SJCRH30 (cell line): Measurements from ENCODE around the gene TPSB2. TPM values are rescaled to one million over a fixed set of nuclear protein-coding genes. Genes with fewer than 3 reads are reported as not detected.
"Not testable (repeated sequence)": the region's sequence is repeated elsewhere in the genome, so short reads cannot be mapped to it uniquely, and the experiment has no call there.

Source experiments
- DNase-seq, 2 experiments: peaks; one replicate each; pipeline ENCODE4 v3.0.0-alpha.2; 2015 to 2020
- H3K27ac ChIP-seq: fragments of 250-450 bp; sonication (Bioruptor Pico); 2 replicates; pipeline ENCODE4 v1.5.1; 2020; ENCODE audit warnings: mild to moderate bottlenecking, moderate library complexity
- H3K27me3 ChIP-seq: fragments of 250-450 bp; sonication (Bioruptor Pico); 2 replicates; pipeline ENCODE4 v1.5.1; 2020; ENCODE audit warnings: mild to moderate bottlenecking, moderate library complexity
- H3K36me3 ChIP-seq: fragments of 250-450 bp; sonication (Bioruptor Pico); 2 replicates; pipeline ENCODE4 v1.5.1; 2020; ENCODE audit warnings: mild to moderate bottlenecking, moderate library complexity
- H3K4me1 ChIP-seq: fragments of 250-450 bp; sonication (Bioruptor Pico); 2 replicates; pipeline ENCODE4 v1.5.1; 2020; ENCODE audit warnings: mild to moderate bottlenecking, moderate library complexity
- H3K4me3 ChIP-seq: fragments of 250-450 bp; sonication (Bioruptor Pico); 2 replicates; pipeline ENCODE4 v1.5.1; 2020; ENCODE audit warnings: mild to moderate bottlenecking, moderate library complexity
- H3K9me3 ChIP-seq: fragments of 250-450 bp; sonication (Bioruptor Pico); replicated peaks from 2 replicates; pipeline ENCODE4 v1.5.1; 2020; ENCODE audit warnings: mild to moderate bottlenecking, moderate library complexity
- total RNA-seq: library from RNA; depleted of rRNA; stranded (reverse); fragments of >200 nt; shearing (Covaris generic); gene quantifications from 2 replicates; pipeline ENCODE4 v1.2.3, GENCODE V29; 2014

TPSB2 gene
- total RNA-seq, 1 experiment from 2014 or later, result not detected

DNA sequence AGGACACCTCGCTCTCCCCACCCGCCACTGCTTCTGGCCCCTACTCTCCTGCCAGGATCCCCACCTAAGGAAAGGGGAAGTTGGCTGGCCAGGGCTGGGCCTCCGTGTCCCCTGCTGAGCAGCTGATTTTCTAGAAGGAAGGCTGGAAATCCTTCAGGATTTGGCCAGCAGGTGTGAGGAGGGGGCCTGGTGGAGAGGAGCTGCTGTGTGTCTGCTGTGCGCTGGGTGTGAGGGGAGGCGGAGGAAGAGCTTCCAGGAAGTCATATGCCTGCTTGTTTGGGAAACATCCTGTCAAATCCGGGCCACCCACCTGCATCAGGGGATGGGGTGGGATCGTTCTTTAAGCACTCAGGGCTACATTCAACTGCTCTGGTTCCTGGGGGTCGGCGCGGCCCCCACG is 33.5 kb downstream of the TPSB2 start:
- H3K27me3 ChIP-seq, result no peaks in the 10 kb centered on the region
- H3K9me3 ChIP-seq, result no peaks in the 10 kb centered on the region
- H3K36me3 ChIP-seq, result no peaks in the 10 kb centered on the region
- H3K4me3 ChIP-seq, result no peak overlapping the region
- no peak overlapping the region for H3K27ac ChIP-seq
- DNase-seq, result no peak
- H3K4me1 ChIP-seq, result no peaks in the 10 kb centered on the region

DNA sequence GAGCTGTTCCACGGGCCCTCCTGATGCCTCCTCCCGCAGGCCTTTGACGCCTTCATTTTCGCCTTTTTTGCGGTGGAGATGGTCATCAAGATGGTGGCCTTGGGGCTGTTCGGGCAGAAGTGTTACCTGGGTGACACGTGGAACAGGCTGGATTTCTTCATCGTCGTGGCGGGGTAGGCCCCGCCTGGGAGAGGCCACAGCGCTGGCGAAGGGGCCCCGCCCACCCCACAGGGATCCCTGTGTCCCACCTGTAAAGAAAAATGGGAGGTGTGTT is 34.7 kb downstream of the TPSB2 start:
- Histone ChIP-seq H3K27me3 (no peaks in the 10 kb centered on the region), H3K27ac (no peak overlapping the region), H3K9me3 (no peaks in the 10 kb centered on the region), H3K4me3 (no peak overlapping the region), H3K4me1 (no peaks in the 10 kb centered on the region), H3K36me3 (no peaks in the 10 kb centered on the region)
- no peak for DNase-seq

DNA sequence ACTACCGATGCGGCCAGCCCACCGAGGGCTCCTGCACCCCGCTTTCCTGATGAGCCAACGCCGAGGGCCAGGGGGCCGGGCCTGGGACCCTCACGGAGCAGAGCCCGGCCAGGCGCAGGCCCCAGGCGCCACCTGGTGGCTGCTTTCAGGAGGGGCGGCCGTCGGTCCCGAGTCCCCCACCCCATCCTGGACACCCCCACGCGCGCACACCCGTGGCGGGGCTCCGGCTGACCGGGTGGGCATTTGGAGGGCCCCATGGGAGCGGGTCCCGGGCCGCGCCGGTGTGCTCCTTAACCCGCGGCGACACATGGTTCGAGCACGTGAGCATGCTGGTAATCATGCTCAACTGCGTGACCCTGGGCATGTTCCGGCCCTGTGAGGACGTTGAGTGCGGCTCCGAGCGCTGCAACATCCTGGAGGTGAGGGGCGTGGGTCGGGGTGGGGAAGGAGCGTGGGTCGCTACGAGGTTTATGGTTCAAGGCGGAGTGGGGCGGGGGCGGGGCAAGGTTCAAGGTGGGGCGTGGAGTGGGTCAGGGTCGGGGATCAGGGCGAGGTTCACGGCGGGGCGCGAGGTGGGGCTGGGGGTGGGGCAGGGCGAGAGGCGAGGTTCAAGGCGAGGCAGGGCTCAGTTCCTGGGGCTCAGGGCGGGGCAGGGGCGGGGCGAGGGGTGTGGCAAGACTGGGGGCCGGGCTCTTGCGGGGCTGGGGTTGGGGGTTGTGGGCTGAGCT is 35.2 kb downstream of the TPSB2 start:
- H3K4me1 ChIP-seq, result no peaks in the 10 kb centered on the region
- no peaks in the 10 kb centered on the region for H3K27me3 ChIP-seq
- DNase-seq, result peak in 1 of 2 experiments; percentile 50
- no peak overlapping the region for H3K27ac ChIP-seq
- H3K4me3 ChIP-seq, result no peak overlapping the region
- H3K36me3 ChIP-seq, result no peaks in the 10 kb centered on the region
- H3K9me3 ChIP-seq, result no peaks in the 10 kb centered on the region

DNA sequence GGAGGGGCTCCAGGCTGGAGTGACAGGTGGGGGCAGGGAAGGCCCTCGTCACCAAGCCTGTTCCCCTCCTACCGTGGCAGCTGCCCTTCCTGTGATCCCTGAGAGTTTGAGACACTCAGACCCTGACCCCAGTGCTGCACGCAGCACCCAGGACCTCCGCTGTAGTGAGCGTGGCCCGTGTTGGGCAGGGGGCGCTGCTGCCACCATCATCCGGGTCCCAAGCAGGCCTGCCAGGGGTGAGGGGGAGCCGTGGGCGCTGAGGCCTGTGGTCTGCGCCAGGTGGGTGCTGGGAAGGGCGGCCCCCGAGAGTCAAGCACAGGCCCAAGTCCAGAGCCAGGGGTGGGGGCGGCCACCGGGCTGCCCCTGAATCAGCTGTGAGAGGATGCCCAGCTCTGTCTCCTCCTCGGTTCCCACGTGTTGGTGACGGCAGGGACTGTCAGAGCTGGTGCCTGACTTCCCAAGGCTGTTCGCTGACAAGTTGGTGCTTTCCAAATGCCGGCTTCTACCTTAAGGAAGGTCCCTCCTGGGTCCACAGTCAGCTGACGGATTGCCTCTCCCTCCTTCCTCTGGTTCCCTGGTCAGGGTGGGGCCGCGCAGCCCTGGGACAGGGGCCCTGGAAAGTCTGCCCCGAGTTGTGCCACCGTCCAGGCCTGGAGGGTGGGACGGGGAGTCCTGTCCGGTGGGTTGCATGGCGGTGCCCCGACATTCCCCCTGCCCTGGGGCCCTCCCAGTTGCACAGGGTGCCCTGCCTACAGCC is 36.0 kb downstream of the TPSB2 start:
- Histone ChIP-seq H3K36me3 (no peaks in the 10 kb centered on the region), H3K27ac (no peak overlapping the region), H3K9me3 (no peaks in the 10 kb centered on the region), H3K27me3 (no peaks in the 10 kb centered on the region), H3K4me1 (no peaks in the 10 kb centered on the region), H3K4me3 (no peak overlapping the region)
- no peak for DNase-seq

DNA sequence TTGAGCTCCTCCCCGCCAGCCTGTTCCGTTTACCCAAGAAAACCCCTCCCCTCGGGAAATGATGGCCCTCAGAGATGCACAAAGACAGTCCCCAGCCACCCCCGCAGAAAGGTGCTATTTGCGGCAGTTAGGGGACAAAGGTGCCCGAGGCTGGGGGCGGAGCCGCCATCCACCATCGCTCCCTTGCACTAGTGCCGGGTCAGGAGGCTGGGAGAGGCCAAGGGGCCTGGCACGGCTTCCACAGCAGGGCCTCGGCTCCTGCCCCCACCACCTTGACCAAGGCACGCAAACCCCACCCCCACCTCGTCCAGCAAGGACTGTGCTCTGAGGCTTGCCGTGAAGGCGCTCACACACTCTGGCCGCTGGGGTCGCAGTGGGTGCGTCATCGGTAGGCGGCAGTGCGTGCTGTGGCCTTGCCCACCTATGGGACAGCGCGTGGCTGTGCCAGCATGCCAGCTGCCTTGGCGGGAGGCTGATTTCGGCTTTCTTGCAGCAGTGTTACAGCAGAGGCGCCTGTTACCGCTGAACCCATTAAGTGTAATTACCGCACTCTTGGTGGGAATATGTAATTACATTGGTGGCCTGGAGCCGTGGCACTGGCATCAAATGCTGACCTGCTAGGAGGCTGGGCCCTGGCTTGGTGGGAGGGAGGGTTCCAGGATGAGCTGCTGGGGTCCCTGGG is 36.7 kb downstream of the TPSB2 start:
- DNase-seq, result no peak
- Histone ChIP-seq H3K36me3 (no peaks in the 10 kb centered on the region), H3K4me1 (no peaks in the 10 kb centered on the region), H3K27ac (no peak overlapping the region), H3K4me3 (no peak overlapping the region), H3K27me3 (no peaks in the 10 kb centered on the region), H3K9me3 (no peaks in the 10 kb centered on the region)

DNA sequence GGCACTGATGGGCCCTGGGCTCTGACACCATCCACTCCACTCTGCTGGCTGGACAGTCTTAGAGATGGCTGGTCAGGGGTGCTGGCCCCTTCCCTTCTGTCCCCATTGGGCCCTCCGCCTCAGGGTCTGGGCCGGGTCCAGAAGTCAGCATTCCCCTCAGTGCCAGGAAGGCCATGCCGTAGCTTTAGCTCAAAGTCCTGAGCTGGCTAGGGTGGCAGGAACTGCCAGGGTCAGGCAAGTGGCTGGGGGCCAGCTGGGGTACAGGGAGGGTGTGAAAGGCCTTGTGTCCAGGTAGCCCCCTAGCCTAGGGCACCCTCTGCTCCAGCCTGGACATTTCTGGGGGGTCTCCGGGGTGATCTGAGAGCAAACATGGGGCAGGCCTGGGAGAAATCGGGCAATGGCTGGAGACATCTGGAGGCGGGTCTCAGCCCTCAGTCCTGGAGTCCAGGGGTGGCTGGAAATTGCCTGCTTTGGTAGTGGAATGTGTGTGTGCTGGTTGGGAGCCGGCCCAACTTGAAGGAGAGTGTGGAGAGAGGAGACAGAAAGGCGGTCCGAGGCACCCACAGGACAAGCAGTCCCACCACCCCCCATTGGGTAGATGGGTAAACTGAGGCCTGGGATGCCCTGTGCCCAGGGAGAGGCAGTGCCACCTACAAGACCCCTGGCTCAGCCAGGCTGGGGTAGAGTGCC is 37.5 kb downstream of the TPSB2 start:
- Histone ChIP-seq H3K27me3 (no peaks in the 10 kb centered on the region), H3K36me3 (no peaks in the 10 kb centered on the region), H3K4me3 (no peak overlapping the region), H3K9me3 (no peaks in the 10 kb centered on the region), H3K4me1 (no peaks in the 10 kb centered on the region; the same call in 1 of the 2 replicates), H3K27ac (no peak overlapping the region)
- DNase-seq, result no peak

DNA sequence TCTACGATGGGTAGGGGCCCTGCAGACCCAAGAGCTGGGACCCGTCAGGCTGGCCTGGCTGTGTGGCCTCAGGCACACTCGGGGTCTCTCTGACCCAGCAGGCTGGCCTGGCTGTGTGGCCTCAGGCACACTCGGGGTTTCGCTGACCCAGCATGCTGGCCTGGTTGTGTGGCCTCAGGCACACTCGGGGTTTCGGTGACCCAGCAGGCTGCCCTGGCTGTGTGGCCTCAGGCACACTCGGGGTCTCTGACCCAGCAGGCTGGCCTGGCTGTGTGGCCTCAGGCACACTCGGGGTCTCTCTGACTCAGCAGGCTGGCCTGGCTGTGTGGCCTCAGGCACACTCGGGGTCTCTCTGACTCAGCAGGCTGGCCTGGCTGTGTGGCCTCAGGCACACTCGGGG is 39.2 kb downstream of the TPSB2 start:
- H3K27me3 ChIP-seq, H3K27ac ChIP-seq, H3K9me3 ChIP-seq, DNase-seq, H3K4me3 ChIP-seq, H3K4me1 ChIP-seq, H3K36me3 ChIP-seq: not testable (repeated sequence)

DNA sequence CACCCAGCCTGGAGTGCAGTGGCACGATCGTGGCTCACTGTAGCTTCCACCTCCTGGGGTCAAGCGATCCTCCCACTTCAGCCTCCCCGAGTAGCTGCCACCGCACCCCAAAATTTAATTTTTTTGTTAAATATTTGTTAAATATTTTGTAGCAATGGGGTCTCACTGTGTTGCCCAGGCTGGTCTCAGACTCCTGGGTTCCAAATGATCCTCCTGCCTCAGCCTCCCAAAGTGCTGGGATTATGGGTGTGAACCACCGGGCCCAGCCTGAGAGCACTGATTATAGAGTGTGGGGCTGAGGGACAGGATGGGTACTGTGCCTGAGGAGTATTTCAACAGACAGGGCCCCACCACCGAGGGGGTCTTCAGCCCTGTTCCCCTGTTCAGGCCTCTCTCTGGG is 40.5 kb downstream of the TPSB2 start:
- no peak for DNase-seq
- Histone ChIP-seq H3K4me3 (no peak overlapping the region), H3K27ac (no peak overlapping the region), H3K27me3 (no peaks in the 10 kb centered on the region), H3K4me1 (no peaks in the 10 kb centered on the region; the same call in 1 of the 2 replicates), H3K9me3 (no peaks in the 10 kb centered on the region), H3K36me3 (no peaks in the 10 kb centered on the region)

DNA sequence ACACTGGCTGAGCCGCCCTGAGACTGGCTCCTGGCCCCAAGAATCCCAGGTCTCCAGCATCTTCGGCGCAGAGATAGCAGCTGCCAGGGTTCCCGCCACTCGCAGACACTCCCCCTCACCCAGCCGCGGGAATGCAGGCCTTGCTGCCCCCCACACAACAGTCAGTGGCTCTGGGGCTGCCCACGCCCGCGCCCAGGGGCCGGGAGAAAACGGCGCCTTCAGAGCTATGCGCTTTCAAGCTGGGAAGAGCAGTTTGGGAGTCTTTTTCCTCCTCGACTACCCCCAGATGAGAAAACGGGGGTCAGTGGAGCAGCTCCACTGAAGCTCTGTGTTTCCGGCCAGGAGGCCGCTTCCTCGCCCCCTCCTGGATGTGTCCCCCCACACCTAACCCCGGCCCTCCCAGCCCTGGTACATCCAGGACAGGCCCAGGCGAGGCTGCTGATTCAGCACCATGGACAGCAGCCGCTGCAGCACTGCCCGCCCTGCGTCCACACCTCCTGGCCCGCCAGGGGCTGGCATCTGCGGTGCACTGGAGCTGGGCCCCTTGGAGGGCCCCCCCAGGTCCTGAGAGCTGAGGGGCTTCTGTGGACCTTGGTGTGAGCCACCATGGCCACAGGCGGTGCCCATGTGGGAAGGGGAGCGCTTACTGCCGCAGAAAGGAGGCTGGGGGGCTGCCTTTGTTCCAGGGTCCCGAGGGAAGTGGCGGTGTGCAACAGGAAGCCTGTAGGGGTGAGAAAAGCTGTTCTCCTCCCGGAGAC is 41.4 kb downstream of the TPSB2 start:
- Histone ChIP-seq H3K27ac (no peak overlapping the region), H3K9me3 (no peaks in the 10 kb centered on the region), H3K4me1 (peaks cover under 1% of the 10 kb centered on the region), H3K4me3 (no peak overlapping the region), H3K36me3 (no peaks in the 10 kb centered on the region), H3K27me3 (no peaks in the 10 kb centered on the region)
- DNase-seq, result peak; percentile 66 to 78

DNA sequence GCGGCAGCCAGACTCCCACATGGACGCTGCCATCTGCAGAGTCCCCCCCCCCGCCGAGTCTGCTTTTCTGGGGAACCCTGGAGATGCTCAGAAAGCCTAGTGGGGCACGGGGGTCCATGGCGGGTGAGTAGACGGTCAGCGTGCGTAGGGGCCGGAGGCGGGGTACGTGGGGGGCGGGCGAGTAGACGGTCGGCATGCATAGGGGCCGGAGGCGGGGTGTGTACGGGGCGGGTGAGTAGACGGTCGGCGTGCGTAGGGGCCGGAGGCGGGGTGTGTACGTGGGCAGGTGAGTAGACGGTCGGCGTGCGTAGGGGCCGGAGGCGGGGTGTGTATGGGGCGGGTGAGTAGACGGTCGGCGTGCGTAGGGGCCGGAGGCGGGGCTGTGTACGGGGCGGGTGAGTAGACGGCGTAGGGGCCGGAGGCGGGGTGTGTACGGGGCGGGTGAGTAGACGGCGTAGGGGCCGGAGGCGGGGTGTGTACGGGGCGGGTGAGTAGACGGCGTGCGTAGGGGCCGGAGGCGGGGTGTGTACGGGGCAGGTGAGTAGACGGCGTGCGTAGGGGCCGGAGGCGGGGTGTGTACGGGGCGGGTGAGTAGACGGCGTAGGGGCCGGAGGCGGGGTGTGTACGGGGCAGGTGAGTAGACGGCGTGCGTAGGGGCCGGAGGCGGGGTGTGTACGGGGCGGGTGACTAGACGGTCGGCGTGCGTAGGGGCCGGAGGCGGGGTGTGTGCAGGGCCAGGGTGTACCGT is 44.4 kb downstream of the TPSB2 start:
- not testable (repeated sequence) for H3K9me3 ChIP-seq, DNase-seq, H3K36me3 ChIP-seq, H3K27me3 ChIP-seq, H3K4me3 ChIP-seq, H3K27ac ChIP-seq
- H3K4me1 ChIP-seq, result peaks cover 29% of the 10 kb centered on the region

DNA sequence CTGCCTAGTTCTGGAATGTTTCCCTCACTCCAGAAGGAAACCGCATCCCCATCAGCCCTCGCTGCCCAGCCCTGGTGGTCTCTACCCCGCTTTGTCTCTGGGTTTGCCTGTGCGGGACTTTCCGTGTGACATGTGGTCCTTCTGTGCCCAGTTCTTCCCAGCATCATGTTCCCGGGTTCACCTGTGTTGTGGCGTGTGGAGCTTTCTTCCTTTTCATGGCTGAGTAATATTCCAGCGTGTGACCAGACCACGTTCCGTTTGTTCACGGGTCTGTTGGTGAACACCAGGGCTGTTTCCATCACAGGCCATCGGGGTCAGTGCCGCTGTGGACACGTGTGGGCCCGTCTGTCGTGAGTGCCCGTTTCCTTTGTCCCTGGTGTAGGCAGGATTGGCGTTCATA is 45.0 kb downstream of the TPSB2 start:
- Histone ChIP-seq H3K9me3 (no peaks in the 10 kb centered on the region), H3K36me3 (no peaks in the 10 kb centered on the region), H3K27me3 (no peaks in the 10 kb centered on the region), H3K4me3 (no peak overlapping the region), H3K4me1 (peaks cover 35% of the 10 kb centered on the region), H3K27ac (no peak overlapping the region)
- no peak for DNase-seq

DNA sequence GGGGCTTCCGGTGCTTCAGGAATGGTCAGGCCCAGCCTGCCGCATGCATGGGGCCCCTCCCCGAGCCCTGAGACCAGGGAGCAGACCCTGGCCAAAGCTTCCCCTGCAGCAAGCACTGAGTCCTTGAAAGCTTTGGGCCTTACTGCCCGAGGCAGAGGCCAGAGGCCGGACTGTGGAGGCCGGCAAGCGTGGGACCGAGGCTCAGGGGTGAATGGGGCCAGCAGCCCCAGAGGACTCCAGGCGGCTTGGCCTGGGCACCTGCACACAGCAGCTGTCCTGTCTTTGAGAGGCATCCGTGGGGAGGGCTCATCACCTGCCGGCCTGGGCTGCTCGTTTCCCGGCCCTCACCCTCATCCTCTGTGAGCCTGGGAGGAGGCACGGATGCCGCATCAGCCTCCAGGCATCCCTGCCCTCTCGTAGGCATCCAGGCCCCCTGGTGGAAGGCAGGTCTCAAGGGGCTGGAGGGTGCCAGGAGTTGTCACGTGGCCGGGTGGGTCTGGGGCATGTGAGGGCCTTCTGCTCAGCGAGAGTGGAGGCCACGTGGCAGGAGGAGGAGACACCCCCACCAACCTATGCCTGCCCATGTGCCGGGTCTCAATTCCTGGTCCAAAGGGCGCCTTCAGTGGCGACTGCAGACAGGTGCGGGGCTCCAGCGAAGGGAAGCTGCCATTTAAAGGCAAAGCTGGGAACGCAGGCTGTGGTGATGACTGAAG is 45.7 kb downstream of the TPSB2 start:
- H3K36me3 ChIP-seq, result no peaks in the 10 kb centered on the region
- H3K27ac ChIP-seq, result no peak overlapping the region
- DNase-seq, result no peak
- H3K4me3 ChIP-seq, result no peak overlapping the region
- peaks cover 38% of the 10 kb centered on the region for H3K4me1 ChIP-seq
- H3K9me3 ChIP-seq, result no peaks in the 10 kb centered on the region
- no peaks in the 10 kb centered on the region for H3K27me3 ChIP-seq
